G401 (cell line): ENCODE data around the gene DCAF6. TPM values are rescaled to one million over a fixed set of nuclear protein-coding genes. Genes with fewer than 3 reads are reported as not detected.

Experiments
- DNase-seq: peaks from one replicate; pipeline ENCODE4 v3.0.0-alpha.2; 2015; ENCODE audit warnings: low spot score
- in situ Hi-C: cut with HindIII; loops from 2 replicates; pipeline ENCODE4 v1.10.0; 2016; ENCODE audit warnings: low sequenced_read_pairs, mixed read lengths
- total RNA-seq: library from RNA; depleted of rRNA; stranded (reverse); fragments of >200 nt; shearing (Covaris generic); gene quantifications from 2 replicates; pipeline ENCODE4 v1.2.3, GENCODE V29; 2014

Gene DCAF6
- total RNA-seq, 1 experiment from 2014 or later, result 56.2 TPM

GRCh38 chr1:168057921-168058320 is 121.4 kb downstream of the DCAF6 start:
- DNase-seq, result no peak
- in situ Hi-C loops, result no loop called here

DNA sequence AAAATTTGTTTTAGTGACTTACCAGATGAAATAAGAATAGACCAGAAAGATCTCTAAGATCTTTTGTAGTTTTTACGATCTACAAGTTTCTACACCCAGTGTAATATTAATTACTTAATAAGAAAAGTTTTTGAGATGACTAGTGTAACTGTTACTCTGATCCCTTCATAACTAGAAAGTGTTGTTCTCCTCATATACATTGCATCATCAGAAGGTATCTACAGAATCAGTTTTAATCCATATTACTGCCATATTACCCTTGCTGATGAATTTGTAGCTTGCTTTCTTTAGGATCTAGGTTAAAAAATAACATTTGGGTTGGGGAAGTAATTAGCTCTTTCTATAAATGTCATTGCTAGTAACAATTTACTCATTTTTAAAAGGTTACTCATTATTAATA is 127.7 kb downstream of the DCAF6 start:
- DNase-seq, result no peak
- in situ Hi-C loops, result no loop called here

DNA sequence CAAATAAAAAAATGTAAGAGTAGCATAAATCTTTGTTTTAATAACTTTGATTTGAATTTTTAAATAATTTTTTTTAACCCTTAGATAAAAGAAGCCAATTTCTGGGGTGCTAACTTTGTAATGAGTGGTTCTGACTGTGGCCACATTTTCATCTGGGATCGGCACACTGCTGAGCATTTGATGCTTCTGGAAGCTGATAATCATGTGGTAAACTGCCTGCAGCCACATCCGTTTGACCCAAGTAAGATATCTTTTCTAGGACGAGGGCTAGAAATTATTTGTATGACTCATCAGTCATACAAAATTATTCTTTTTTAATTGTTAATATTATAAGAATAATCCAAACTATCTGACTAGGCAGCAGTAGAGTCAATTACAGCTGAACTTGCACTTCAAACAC is 129.0 kb downstream of the DCAF6 start:
- in situ Hi-C loops, result no loop called here
- DNase-seq, result no peak

DNA sequence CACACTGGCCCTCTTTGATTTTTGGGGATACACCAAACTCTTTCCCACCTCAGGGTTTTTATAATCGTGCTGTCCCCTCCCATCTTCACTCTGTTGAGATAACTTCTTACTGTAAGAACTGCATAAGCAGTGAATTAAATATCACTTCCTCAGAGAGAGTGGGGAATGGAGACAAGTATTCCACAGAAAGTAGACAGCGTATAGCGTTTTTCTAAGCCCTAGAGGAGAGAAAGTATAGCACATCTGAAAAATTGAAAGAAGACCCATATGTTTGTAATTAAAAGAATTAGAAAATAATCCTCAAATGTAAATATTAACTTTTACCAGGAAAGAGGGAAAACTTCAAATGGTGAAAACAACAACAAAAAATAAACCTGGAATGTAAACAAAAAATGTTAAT is 132.9 kb downstream of the DCAF6 start:
- in situ Hi-C loops, result no loop called here
- DNase-seq, result no peak

- in situ Hi-C loops, result no loop called here
- no peak for DNase-seq
Measured at GRCh38 chr1:168079761-168080160, 143.3 kb downstream of the DCAF6 start.

GRCh38 chr1:168081373-168082007 is 145.0 kb downstream of the DCAF6 start:
- no peak for DNase-seq
- in situ Hi-C loops, result no loop called here

DNA sequence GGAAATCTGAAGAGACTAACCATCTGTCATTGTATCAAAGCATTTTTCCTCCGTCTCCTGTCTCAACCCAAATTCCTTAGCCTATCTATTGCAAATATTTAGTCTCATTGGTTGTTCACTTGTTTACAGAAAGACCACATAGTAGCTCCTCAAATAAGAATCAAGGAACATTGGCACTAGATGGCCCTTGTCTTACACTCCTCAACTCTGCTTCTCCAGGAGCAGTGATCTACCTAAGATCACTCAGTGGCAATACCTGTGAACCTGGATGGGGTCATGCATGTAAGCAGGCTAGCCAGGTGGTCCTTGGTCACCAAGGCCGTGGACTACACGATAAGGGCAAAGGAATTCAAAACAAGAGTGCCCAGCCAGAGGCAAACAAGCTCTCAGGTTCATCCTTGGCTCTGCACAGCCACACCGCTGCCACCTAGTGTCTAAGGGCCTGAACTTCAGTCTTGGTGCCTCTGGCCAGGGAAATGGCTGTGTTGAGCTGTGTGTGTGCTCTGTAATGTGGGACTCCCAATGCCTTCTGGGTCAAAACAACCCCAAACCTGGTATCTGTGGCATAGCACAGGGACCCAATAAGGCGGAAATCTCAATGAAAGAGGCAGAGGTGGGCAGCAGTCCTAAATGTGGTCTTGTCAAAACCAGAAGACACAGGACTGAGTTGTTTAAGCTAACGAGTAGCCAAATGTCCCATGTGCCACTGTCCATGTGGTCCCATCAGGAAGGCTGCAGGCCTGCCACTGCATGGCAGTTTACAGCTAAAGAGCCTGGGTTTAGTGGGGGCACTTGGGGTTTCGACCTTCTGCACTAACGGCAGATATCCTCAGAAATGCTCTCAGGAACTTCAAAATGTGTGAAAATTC is 145.8 kb downstream of the DCAF6 start:
- peak; percentile 75 for DNase-seq
- in situ Hi-C loops, result no loop called here

- DNase-seq, result no peak
- in situ Hi-C loops, result no loop called here
Measured at GRCh38 chr1:168083456-168084325, 147.2 kb downstream of the DCAF6 start.

- in situ Hi-C loops, result no loop called here
- DNase-seq, result peak; percentile 19
Measured at GRCh38 chr1:168084396-168085231, 148.1 kb downstream of the DCAF6 start.

GRCh38 chr1:168085401-168085872 is 149.0 kb downstream of the DCAF6 start:
- in situ Hi-C loops, result no loop called here
- peak; percentile 25 for DNase-seq

- DNase-seq, result no peak
- in situ Hi-C loops, result no loop called here
Measured at GRCh38 chr1:168086438-168086837, 150.0 kb downstream of the DCAF6 start.

GRCh38 chr1:168087696-168088095 is 151.2 kb downstream of the DCAF6 start:
- DNase-seq, result no peak
- in situ Hi-C loops, result no loop called here

- no peak for DNase-seq
- in situ Hi-C loops, result no loop called here
Measured at GRCh38 chr1:168088511-168089325, 152.2 kb downstream of the DCAF6 start.

- in situ Hi-C loops, result no loop called here
- no peak for DNase-seq
Measured at GRCh38 chr1:168089326-168089978, 153.0 kb downstream of the DCAF6 start.

GRCh38 chr1:168089979-168090337 is 153.5 kb downstream of the DCAF6 start:
- no peak for DNase-seq
- in situ Hi-C loops, result no loop called here

GRCh38 chr1:168090395-168090794 is 153.9 kb downstream of the DCAF6 start:
- no peak for DNase-seq
- in situ Hi-C loops, result no loop called here

GRCh38 chr1:168091063-168091462 is 154.6 kb downstream of the DCAF6 start:
- DNase-seq, result no peak
- in situ Hi-C loops, result no loop called here
